Activated naive CD8-positive, alpha-beta T cell treated with anti-CD3 and anti-CD28 coated beads, Interleukin-2, amount 10 ng/mL, durations not matched to agents 7 days and 5 days (primary cell): Measurements from ENCODE around the gene BCL7C. TPM values are rescaled to one million over a fixed set of nuclear protein-coding genes. Genes with fewer than 3 reads are reported as not detected.
"Not testable (repeated sequence)": the region's sequence is repeated elsewhere in the genome, so short reads cannot be mapped to it uniquely, and the experiment has no call there.

Source experiments
- ATAC-seq: fragments of 150-1000 bp; cut with Tn5 transposase; one replicate; pipeline ENCODE4 v1.10.0; 2021; ENCODE audit warnings: low read depth, moderate library complexity
- POLR2A ChIA-PET: fragments of 350-600 bp; sonication (Branson Sonifier 250); formaldehyde crosslinking; loops from one replicate; lab custom pipeline; 2021; ENCODE audit warnings: antibody characterized with exemption; lab: Charles Lee
- DNase-seq: peaks from one replicate; pipeline ENCODE4 v3.0.0; 2021
- H3K27ac Mint-ChIP-seq: one replicate; pipeline ENCODE4 v1.8.0; 2022; ENCODE audit warnings: mild to moderate bottlenecking, mixed read lengths
- H3K27me3 Mint-ChIP-seq: one replicate; pipeline ENCODE4 v1.8.0; 2022; ENCODE audit warnings: mild to moderate bottlenecking, moderate library complexity, mixed read lengths
- H3K36me3 Mint-ChIP-seq: one replicate; pipeline ENCODE4 v1.8.0; 2021; ENCODE audit warnings: mild to moderate bottlenecking, mixed read lengths
- H3K4me1 Mint-ChIP-seq: one replicate; pipeline ENCODE4 v1.8.0; 2021; ENCODE audit warnings: mixed read lengths
- H3K4me3 Mint-ChIP-seq: one replicate; pipeline ENCODE4 v1.8.0; 2022; ENCODE audit warnings: mild to moderate bottlenecking, moderate library complexity, mixed read lengths
- H3K9me3 Mint-ChIP-seq: one replicate; pipeline ENCODE4 v1.8.0; 2021; ENCODE audit warnings: mixed read lengths
- total RNA-seq, 2 experiments: library from RNA; stranded (reverse); gene quantifications; one replicate each; pipeline ENCODE4 v1.2.3, GENCODE V29; 2021

Gene BCL7C
- total RNA-seq, 2 experiments from 2014 or later: 31.1 to 31.8 TPM

GRCh38 chr16:30899794-30900193 lies 5.9 kb upstream of the BCL7C start:
- H3K27me3 Mint-ChIP-seq: no peaks in the 10 kb centered on the region
- H3K36me3 Mint-ChIP-seq: peaks cover 3% of the 10 kb centered on the region
- H3K27ac Mint-ChIP-seq: no peak overlapping the region
- no peak overlapping the region for H3K4me3 Mint-ChIP-seq
- DNase-seq (no peak), ATAC-seq (no peak)
- peaks cover 3% of the 10 kb centered on the region for H3K9me3 Mint-ChIP-seq
- POLR2A ChIA-PET: interaction anchor here (3.6 kb wide), 2 partner anchors 25 to 54 kb away, joined by 50 to 82 read pairs; no protein-coding TSS in a partner anchor
- H3K4me1 Mint-ChIP-seq: peaks cover 51% of the 10 kb centered on the region

- Mint-ChIP-seq H3K4me1 (peaks cover 43% of the 10 kb centered on the region), H3K4me3 (peak overlapping the region; percentile 79), H3K27me3 (no peaks in the 10 kb centered on the region), H3K9me3 (no peaks in the 10 kb centered on the region), H3K36me3 (peaks cover 2% of the 10 kb centered on the region), H3K27ac (peak overlapping the region; percentile 82)
- POLR2A ChIA-PET: interaction anchor here (0.6 to 3.4 kb wide), 3 partner anchors 21 to 711 kb away, joined by 3 to 23 read pairs (median 4); no protein-coding TSS in a partner anchor
- DNase-seq (peak; percentile 80), ATAC-seq (peak; percentile 43)
Observed at GRCh38 chr16:30896889-30897733, 3.2 kb upstream of the BCL7C start.

- H3K4me1 Mint-ChIP-seq: peaks cover 43% of the 10 kb centered on the region
- peaks cover 3% of the 10 kb centered on the region for H3K36me3 Mint-ChIP-seq
Observed at GRCh38 chr16:30896261-30896888, 2.5 kb upstream of the BCL7C start, which contains the start of gene CTF1. Gene CTF1, plus strand, starts transcription at chr16:30896614. Its CDS starts 30 bp downstream, at chr16:30896644.

DNA sequence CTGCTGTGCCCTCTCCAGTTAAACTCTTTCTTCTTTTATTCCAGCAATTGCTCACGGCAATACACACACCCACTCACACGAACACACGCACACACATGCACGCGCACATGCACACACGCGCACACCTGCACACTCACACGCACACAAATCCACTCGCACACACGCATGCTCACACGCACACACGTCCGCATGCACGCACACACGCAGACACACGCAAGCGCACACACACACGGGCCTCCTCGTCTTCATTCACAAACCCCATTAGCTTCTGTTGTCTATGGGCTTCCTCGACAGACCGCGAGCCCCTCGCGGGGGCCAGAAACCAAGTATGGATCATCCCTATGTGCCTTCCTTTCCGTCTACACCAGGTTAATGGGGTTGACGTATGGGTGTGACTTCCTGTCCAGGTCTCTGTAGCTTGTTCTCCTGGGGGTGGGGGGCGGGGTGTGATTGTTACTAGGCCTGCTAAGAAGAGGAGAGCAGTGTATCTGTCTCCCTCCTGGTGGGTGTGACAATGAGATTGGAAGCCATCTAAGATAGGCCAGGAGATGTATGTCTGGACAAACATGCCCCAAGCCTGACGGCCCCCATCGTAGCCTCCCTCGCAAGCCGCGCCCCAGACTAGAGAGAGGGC lies 1.9 kb upstream of the BCL7C start:
- H3K27ac Mint-ChIP-seq: peak overlapping the region; percentile 49
- no peaks in the 10 kb centered on the region for H3K9me3 Mint-ChIP-seq
- no peak for ATAC-seq
- DNase-seq: no peak
- POLR2A ChIA-PET: interaction anchor here (0.5 to 3.4 kb wide), 5 partner anchors 13 to 137 kb away, joined by 3 to 23 read pairs (median 3); partner anchors contain the start of gene ORAI3
- peaks cover 5% of the 10 kb centered on the region for H3K36me3 Mint-ChIP-seq
- H3K27me3 Mint-ChIP-seq: no peaks in the 10 kb centered on the region
- peak overlapping the region; percentile 12 for H3K4me3 Mint-ChIP-seq
- H3K4me1 Mint-ChIP-seq: peaks cover 37% of the 10 kb centered on the region

More at GRCh38 chr16:30896261-30896888, 2.5 kb upstream of the BCL7C start, which contains the start of gene CTF1:
- Mint-ChIP-seq H3K27me3 (no peaks in the 10 kb centered on the region), H3K27ac (peak within 1 kb of the TSS; percentile 82), H3K9me3 (no peaks in the 10 kb centered on the region), H3K4me3 (peak within 1 kb of the TSS; percentile 79)
- POLR2A ChIA-PET: interaction anchor here (0.8 to 3.4 kb wide), 4 partner anchors 21 to 710 kb away, joined by 3 to 23 read pairs (median 7); no protein-coding TSS in a partner anchor
- no peak for ATAC-seq
- peak; percentile 39 for DNase-seq

DNA sequence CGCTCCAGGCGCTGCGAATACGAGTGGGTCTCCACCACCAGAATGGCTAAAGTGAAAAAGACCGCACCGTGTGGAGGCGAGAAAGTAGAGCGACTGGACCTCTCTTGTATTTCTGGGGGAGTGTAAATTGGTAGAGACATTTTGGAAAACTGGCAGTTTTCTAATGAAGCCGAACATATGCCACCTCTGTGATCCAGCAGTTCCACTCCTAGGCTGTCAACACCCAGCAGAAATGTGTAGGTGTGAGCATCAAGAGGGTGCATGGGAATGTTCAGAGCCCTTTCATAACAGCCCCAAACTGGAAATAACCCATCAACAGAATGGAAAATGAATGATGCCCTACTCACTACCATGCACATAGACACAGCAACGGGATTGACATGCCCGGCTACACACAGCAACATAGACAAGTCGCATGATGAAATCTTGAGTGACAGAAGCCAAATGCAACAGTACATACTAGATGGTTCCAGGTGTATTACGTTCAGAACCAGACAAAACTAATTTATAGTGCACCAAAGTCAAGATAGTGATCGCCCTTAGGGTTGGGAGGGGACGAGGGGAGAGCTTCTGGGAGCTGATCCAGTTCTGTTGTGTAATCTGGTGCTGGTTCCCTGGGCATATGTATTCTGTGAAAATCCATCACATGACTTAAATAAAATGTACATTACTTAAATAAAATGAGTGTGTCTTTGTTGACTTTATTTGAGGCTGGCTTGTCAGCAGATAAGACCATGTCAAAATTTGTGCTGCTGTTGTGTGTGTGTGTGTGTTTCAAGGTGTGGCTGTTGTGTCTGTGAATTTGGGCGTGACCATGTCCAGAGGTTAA lies 877 bp upstream of the BCL7C start:
- Mint-ChIP-seq H3K27ac (peak overlapping the region; percentile 79), H3K27me3 (no peaks in the 10 kb centered on the region), H3K4me1 (peaks cover 28% of the 10 kb centered on the region), H3K36me3 (peaks cover 7% of the 10 kb centered on the region), H3K4me3 (peak overlapping the region; percentile 73), H3K9me3 (no peaks in the 10 kb centered on the region)
- ATAC-seq (no peak), DNase-seq (no peak)
- POLR2A ChIA-PET: interaction anchor here (3.4 kb wide), 1 partner anchor 19 kb away, joined by 23 read pairs; no protein-coding TSS in a partner anchor

- Mint-ChIP-seq H3K9me3 (no peaks in the 10 kb centered on the region), H3K36me3 (peaks cover 13% of the 10 kb centered on the region), H3K27ac (peak overlapping the region; percentile 89), H3K4me3 (peak overlapping the region; percentile 94), H3K27me3 (no peaks in the 10 kb centered on the region), H3K4me1 (peaks cover 31% of the 10 kb centered on the region)
- ATAC-seq (peak; percentile 21), DNase-seq (peak; percentile 52)
- POLR2A ChIA-PET: interaction anchor here (0.7 to 6.0 kb wide), 6 partner anchors 9 to 48 kb away, joined by 3 to 44 read pairs (median 3); no protein-coding TSS in a partner anchor
Observed at GRCh38 chr16:30893417-30893743, 497 bp downstream of the BCL7C start.

GRCh38 chr16:30892670-30893416 lies 1.0 kb downstream of the BCL7C start:
- POLR2A ChIA-PET: interaction anchor here (0.6 to 6.0 kb wide), 8 partner anchors 8 to 118 kb away, joined by 3 to 44 read pairs (median 4); no protein-coding TSS in a partner anchor
- peak overlapping the region; percentile 89 for H3K27ac Mint-ChIP-seq
- peaks cover 31% of the 10 kb centered on the region for H3K4me1 Mint-ChIP-seq
- DNase-seq: no peak
- no peaks in the 10 kb centered on the region for H3K9me3 Mint-ChIP-seq
- no peaks in the 10 kb centered on the region for H3K27me3 Mint-ChIP-seq
- ATAC-seq: no peak
- peak overlapping the region; percentile 94 for H3K4me3 Mint-ChIP-seq
- peaks cover 13% of the 10 kb centered on the region for H3K36me3 Mint-ChIP-seq

GRCh38 chr16:30891043-30891823 lies 2.6 kb downstream of the BCL7C start:
- DNase-seq, H3K27ac Mint-ChIP-seq, H3K9me3 Mint-ChIP-seq, H3K27me3 Mint-ChIP-seq, ATAC-seq, H3K4me3 Mint-ChIP-seq: not testable (repeated sequence)
- H3K4me1 Mint-ChIP-seq: peaks cover 26% of the 10 kb centered on the region
- POLR2A ChIA-PET: interaction anchor here (0.7 to 6.0 kb wide), 4 partner anchors 10 to 179 kb away, joined by 5 to 44 read pairs (median 15); no protein-coding TSS in a partner anchor
- peaks cover 15% of the 10 kb centered on the region for H3K36me3 Mint-ChIP-seq

GRCh38 chr16:30889721-30890120 lies 4.2 kb downstream of the BCL7C start:
- Mint-ChIP-seq H3K4me3 (no peak overlapping the region), H3K9me3 (no peaks in the 10 kb centered on the region), H3K4me1 (peaks cover 19% of the 10 kb centered on the region), H3K36me3 (peaks cover 18% of the 10 kb centered on the region), H3K27ac (no peak overlapping the region), H3K27me3 (no peaks in the 10 kb centered on the region)
- POLR2A ChIA-PET: interaction anchor here (6.0 kb wide), 1 partner anchor 14 kb away, joined by 44 read pairs; no protein-coding TSS in a partner anchor
- DNase-seq: no peak
- no peak for ATAC-seq

DNA sequence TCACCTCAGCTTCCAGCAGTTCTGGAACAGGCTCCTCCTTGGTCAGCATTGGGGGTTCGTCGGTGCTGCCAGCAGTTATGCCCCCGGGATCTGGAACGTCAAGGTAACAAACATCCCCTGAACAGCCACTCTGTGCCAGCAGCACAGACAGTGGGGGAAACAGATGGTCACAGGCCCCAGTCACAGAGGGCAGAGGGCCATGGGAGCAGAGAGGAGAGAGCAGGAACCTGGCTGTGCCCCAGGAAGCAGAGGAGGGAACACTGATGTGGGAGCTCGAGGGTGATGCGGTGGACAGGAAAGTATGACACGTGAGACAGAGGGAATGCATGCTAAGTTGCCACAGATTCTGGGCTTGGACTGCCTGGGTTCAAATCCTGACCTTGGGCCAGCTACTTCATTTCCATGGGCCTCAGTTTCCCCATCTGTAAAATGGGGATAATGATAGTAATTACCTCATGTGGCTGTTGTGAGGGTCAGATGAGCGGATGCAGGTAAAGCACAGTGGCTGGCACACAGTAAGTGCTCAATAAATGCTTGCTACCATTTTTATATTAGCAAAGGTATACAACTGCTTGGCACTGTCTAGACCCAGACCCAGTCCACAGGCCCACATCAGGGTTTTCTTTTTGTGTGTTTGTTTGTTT lies 4.9 kb downstream of the BCL7C start:
- POLR2A ChIA-PET: interaction anchor here (6.0 kb wide), 1 partner anchor 13 kb away, joined by 44 read pairs; no protein-coding TSS in a partner anchor
- Mint-ChIP-seq H3K4me1 (peaks cover 19% of the 10 kb centered on the region), H3K9me3 (no peaks in the 10 kb centered on the region), H3K36me3 (peaks cover 21% of the 10 kb centered on the region), H3K27ac (peak overlapping the region; percentile 32), H3K4me3 (no peak overlapping the region), H3K27me3 (no peaks in the 10 kb centered on the region)
- ATAC-seq: no peak
- DNase-seq: no peak
